Activated CD4-positive, alpha-beta T cell treated with anti-CD3 and anti-CD28 coated beads for 4 hours (primary cell): ENCODE measurements around the gene CNTN4.
"Not testable (repeated sequence)": the region's sequence is repeated elsewhere in the genome, so short reads cannot be mapped to it uniquely, and the experiment has no call there.

Experiments used
- DNase-seq, 2 donors: peaks; one replicate each; pipeline ENCODE4 v3.0.0-alpha.2; 2020

CNTN4 gene

GRCh38 chr3:2098398-2099027 is at the start of gene CNTN4:
Gene CNTN4, plus strand, starts transcription at chr3:2098866.
- DNase-seq, result no peak

GRCh38 chr3:2061360-2061759 is 37.3 kb upstream of the CNTN4 start:
- DNase-seq, result no peak

- no peak for DNase-seq
Observed at GRCh38 chr3:2071531-2071930, 27.1 kb upstream of the CNTN4 start.

GRCh38 chr3:2078821-2079220 is 19.8 kb upstream of the CNTN4 start:
- no peak for DNase-seq

GRCh38 chr3:2082871-2083480 is 15.7 kb upstream of the CNTN4 start:
- no peak for DNase-seq

- not testable (repeated sequence) for DNase-seq
Observed at GRCh38 chr3:2083558-2083957, 15.1 kb upstream of the CNTN4 start.

- no peak for DNase-seq
Observed at GRCh38 chr3:2090095-2090911, 8.4 kb upstream of the CNTN4 start.

- no peak for DNase-seq
Observed at GRCh38 chr3:2092758-2093157, 5.9 kb upstream of the CNTN4 start.

GRCh38 chr3:2094941-2095340 is 3.7 kb upstream of the CNTN4 start:
- no peak for DNase-seq

GRCh38 chr3:2096216-2096615 is 2.5 kb upstream of the CNTN4 start:
- no peak for DNase-seq

- DNase-seq, result no peak
Observed at GRCh38 chr3:2097641-2098191, 950 bp upstream of the CNTN4 start.

GRCh38 chr3:2099028-2099671 is 484 bp downstream of the CNTN4 start:
- DNase-seq, result no peak

- DNase-seq, result no peak
Observed at GRCh38 chr3:2099779-2100191, 1.1 kb downstream of the CNTN4 start.

- DNase-seq, result no peak
Observed at GRCh38 chr3:2106438-2106837, 7.8 kb downstream of the CNTN4 start.

- no peak for DNase-seq
Observed at GRCh38 chr3:2110597-2111117, 12.0 kb downstream of the CNTN4 start.

- no peak for DNase-seq
Observed at GRCh38 chr3:2114617-2115275, 16.1 kb downstream of the CNTN4 start.

- no peak for DNase-seq
Observed at GRCh38 chr3:2130726-2131125, 32.1 kb downstream of the CNTN4 start.

- DNase-seq, result no peak
Observed at GRCh38 chr3:2133146-2133545, 34.5 kb downstream of the CNTN4 start.

GRCh38 chr3:2137651-2138050 is 39.0 kb downstream of the CNTN4 start:
- no peak for DNase-seq

- no peak for DNase-seq
Observed at GRCh38 chr3:2141482-2141881, 42.8 kb downstream of the CNTN4 start.

GRCh38 chr3:2148561-2149340 is 50.1 kb downstream of the CNTN4 start:
- no peak for DNase-seq

GRCh38 chr3:2153053-2153452 is 54.4 kb downstream of the CNTN4 start:
- DNase-seq, result no peak
